ENCODE results near the gene VAV1.
"Not testable (repeated sequence)": the region's sequence is repeated elsewhere in the genome, so short reads cannot be mapped to it uniquely, and the experiment has no call there.

VAV1 gene

DNA sequence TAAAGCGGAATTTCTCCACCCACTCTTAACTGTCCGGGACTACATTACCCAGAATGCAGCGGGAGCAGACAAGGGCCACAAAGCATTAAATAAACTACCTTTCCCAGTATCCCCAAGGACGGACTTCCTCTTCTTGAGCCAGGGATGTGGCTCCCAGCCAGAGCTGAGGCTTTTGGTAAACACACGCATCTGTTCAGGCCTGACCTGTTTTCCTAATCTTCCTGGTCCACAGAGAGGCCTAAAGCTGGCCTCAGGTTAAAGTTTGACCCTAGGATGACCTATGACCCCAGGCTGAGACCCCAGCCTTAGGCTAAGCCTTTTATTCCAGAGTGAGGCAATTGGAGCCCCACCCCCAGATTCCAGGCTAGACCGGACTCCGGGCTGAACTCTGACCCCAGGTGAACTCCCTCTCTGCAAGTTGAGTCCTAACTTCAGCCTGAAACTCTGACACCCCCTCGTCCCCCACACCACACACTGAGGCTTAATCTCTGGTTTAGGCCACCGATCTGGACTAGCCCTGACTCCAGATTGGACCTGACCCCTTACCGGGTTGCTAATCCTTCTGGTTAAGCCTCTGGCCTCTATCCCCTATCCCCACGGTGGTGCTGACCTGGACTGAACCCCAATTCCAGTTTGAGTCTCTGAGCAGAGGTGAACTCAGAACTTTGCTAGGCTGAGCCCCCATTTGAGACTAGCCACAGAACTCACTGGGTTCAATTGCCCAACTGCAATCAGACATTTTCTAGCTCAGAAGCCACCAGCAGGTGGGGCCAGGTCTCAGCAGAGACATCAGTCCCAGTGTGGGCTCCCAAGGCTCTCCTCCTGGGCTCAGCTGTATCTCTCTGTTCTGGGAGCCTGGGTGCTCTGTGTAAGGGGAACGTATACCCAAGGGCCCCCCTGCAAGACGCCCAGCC is 34.4 kb upstream of the VAV1 start:
- peak; percentile 81 for DNase-seq (ENCODE audit: low spot score)

DNA sequence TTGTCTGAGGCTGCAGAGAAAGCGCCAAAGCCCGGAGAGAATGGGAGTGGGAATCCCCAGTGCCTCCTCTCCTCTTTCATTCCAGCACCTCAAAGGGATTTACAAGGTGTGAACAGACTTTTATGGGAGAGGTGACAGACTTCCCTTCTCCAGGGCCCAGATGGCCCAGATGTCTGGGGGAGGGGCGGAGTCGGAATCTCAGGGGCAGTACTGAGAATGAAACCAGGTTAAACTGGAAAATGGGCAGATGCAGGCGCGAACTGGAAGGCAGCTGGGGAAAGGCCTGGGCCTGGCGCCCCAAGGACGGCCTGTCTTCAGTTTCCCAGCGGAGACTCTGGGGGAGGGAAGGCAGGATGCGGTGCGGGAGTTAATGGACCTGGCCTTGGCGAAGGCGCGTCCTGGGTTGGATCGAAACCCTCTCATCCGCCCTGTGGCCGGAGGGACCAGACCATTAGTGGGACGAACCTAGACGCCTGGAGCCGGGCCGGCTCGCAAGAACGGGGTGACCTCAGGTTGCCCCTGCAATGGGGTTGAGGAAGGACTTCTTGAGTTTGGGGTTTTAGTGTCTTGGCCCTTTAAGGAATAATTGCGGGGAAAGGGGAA is 33.6 kb upstream of the VAV1 start:
- DNase-seq (ENCODE audit: low spot score) = peak; percentile 18

DNA sequence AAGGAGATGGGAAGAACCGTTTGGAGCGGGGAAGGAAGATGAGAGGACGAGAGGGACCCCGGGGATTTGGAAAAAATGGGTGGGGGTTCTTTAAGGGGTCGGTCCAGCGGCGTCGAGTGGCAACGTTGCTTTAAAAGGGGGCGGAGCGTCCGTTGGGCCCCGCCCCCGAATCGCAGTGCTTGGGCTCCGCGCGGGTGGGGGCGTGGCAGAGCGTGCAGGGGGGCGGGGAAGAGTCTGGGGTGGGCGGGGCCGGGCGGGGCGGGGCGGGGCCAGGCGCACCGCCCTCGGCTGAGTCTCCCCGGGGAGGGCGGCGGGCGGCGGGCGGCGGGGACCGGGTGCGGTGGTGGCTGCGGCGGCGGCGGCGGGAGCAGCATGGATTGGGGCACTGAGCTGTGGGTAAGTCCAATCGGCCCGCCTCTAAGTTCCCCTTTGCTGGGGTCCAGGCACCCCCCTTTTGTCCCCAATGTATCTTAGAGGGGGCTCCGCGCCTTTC is 33.1 kb upstream of the VAV1 start, which contains the start of gene TRIP10:
Gene TRIP10, plus strand, starts transcription at position 291 of the 493 bp plus-strand sequence. Its CDS starts 82 bp downstream, at position 373.
- DNase-seq (ENCODE audit: low spot score) = peak; percentile 82

DNA sequence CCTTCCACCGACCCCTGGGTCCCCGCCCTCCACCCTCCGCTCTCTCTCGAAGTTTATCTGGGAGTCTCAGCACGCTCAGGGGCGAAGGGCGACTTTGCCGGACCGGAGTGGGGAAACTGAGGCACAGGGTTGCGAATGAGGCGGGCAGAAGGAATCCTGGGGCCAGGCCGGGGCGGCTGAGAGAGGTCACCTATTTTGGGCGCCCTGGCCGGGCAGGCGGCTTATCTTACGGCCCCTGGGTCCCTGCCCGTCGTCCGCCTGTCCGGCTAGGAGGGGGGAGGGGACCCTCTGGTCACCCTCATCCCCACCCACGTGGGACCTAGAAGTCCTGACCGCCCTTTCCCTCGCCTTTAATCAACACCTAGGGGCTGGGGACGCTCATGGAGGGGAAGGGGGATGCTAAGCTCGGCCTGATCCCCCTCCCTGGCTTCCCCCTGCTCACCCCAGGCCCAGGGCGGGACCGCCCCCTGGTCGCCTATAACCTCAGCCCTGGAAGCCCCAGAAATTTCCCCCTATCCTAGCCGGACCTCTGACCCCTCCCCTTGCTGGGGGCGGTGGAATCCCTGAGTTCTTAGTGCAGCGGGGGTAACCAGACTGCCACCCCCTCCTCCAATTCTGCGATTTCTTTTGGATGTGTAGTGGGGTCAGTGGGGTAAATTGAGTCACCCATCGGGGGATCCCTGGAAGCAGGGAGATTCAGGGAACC is 32.5 kb upstream of the VAV1 start:
- no peak for DNase-seq (ENCODE audit: low spot score)

DNA sequence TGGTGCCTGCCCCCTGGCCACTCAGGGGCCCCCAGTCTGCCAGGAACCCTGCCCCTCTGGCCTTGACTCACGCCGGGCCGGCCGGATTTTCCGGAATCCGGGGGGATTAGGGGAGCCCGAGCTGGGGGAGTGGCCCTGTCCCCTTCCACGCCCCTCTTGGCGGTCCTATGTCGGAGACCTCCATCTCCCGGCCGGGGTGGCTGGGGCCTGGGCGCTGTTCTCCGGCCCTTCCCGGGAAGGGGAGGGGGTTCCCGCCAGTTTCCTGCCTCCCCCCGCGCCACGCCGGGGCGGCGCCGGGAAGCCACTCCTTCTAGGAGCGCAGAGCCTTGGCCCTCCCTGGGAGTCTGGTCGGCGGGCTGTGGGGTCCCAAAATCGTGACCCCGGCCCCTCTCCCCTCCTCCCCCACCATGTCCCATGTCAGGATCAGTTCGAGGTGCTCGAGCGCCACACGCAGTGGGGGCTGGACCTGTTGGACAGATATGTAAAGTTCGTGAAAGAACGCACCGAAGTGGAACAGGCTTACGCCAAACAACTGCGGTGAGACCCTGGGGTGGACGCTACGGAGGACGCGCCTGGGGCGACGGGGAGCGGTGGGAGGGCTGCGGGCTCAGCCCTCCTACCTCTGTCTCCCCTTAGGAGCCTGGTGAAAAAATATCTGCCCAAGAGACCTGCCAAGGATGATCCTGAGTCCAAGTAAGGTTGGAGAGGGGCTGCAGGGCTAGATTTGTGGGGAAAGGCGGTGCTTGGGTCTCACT is 31.7 kb upstream of the VAV1 start:
- DNase-seq (ENCODE audit: low spot score) = no peak

DNA sequence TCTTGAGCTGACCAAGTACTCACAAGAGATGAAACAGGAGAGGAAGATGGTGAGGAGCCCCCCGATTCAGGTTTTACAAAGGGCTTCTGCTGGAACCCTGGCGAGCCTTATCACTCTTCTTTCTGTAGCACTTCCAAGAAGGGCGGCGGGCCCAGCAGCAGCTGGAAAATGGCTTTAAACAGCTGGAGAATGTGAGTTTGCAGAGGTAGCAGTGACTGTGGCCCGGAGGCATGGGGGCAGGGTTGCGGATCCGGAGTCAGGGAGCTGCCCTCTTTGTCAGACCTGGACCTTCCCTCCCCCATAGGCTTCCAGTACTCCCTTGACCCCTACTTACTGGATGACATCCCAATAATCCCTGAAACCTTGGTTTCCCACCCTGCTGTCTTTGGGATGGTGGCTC is 29.4 kb upstream of the VAV1 start:
- no peak for DNase-seq (ENCODE audit: low spot score)

DNA sequence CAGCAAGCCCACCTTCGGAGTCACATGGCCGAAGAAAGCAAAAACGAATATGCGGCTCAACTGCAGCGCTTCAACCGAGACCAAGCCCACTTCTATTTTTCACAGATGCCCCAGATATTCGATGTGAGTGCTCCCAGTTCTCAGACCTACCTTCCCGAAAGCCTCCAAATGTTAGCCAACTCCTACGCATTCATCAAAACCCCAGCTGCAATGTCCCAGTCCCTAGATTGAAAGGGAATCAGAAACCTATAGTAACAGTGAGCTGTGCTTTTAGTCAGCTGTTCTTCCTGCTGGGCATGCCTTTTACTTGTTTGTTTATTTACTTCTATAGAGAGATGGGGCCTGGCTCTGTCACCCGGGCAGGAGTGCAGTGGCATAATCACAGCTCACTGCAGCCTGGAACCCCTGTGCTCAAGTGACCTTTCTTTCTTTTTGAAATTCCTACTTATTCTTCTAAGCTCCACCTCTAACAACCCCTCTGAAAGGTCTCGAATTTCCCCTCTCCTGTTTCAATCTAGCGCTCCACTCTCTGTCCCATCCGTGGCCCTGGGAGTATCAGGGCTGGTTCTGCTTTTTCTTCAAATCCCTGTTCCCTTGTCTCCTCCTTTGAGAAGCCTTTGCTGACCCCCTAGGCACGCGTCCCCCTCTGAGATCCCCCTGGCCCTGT is 28.7 kb upstream of the VAV1 start:
- no peak for DNase-seq (ENCODE audit: low spot score)

DNA sequence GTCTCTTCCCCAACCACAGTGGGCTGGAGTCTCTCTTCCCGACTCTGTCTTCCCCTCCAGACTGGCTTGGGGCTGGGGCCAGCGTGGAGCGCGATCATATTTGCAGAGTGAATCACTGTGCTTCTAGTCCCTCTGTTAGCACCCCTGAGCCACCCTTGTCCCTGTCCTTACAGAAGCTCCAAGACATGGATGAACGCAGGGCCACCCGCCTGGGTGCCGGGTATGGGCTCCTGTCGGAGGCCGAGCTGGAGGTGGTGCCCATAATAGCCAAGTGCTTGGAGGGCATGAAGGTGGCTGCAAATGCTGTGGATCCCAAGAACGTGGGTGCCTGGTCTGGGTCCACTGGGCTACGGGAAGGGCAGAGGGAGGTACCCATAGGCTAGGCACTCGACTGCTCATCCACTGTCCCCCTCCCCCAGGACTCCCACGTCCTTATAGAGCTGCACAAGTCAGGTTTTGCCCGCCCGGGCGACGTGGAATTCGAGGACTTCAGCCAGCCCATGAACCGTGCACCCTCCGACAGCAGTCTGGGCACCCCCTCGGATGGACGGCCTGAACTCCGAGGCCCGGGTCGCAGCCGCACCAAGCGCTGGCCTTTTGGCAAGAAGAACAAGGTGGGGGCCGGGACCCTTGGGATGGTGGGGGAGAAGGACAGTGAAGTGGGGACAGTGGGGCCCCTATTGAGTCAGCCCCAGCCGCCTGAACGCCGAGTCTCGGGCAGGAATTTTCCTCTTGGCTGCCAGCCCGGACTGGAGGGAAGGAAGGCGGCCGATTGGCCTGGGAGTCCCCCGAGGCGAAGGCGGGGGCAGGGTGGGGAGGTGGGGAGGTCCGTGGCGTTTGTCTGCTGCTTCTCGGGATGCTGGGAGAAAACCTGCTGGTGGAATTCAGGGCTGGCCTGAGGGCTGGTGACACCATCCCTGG is 27.9 kb upstream of the VAV1 start:
- DNase-seq (ENCODE audit: low spot score) = no peak

DNA sequence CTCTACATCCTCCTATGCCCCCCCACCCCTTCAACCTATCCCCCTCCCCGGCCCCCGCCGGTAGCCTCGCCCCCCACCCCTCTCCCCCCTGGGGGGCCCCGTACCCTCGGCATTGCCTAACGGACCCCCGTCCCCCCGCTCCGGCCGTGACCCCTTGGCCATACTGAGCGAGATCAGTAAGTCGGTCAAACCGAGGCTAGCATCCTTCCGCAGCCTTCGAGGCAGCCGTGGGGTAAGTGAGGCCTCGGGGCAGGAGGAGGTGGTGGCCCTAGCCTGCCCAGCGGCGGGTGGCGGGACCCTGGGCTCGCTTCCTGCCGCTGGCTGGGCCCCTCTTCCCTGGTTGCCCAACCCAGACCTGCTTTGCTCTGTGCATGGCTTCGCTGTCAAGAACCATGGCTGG is 26.5 kb upstream of the VAV1 start:
- no peak for DNase-seq (ENCODE audit: low spot score)

DNA sequence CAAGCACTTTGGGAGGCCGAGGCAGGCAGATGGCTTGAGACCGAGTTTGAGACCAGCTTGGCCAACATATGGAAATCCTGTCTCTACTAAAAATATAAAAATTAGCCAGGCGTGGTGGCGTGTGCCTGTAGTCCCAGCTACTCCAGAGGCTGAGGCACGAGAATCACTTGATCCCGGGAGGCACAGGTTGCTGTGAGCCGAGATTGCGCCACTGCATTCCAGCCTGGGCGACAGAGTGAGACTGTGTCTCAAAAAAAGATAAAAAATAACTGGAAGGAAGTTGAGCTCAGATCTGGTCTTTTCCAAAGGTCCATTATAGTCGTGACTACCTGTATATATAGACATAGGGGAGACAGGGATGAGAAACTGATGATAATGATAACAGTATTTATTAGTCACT is 24.0 kb upstream of the VAV1 start:
- DNase-seq (ENCODE audit: low spot score) = not testable (repeated sequence)

DNA sequence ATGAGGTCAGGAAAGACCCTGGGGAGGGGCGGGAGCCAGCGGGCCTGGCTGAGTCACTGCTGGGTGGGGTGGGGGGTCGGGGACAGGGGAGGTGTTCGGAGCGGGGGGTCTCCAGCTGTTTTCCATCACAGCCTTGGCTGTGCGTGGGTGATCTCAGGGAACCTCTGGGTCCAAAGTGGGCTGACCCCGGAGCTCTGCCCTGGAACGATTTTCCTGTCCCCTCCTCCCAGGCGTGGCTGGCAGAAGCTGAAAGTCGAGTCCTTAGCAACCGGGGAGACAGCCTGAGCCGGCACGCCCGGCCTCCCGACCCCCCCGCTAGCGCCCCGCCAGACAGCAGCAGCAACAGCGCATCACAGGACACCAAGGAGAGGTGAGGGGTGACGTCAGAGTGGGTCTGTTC is 22.4 kb upstream of the VAV1 start:
- no peak for DNase-seq (ENCODE audit: low spot score)

DNA sequence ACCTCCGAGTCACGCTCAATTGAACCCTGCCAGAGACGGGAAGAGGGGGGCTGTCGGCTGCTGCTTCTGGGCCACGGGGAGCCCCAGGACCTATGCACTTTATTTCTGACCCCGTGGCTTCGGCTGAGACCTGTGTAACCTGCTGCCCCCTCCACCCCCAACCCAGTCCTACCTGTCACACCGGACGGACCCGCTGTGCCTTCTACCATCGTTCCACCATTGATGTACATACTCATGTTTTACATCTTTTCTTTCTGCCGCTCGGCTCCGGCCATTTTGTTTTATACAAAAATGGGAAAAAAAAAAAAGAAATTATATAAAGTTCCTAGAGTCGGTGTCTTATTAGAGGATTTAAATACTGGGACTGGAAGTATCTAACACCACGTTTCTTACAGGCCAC is 21.3 kb upstream of the VAV1 start:
- no peak for DNase-seq (ENCODE audit: low spot score)

DNA sequence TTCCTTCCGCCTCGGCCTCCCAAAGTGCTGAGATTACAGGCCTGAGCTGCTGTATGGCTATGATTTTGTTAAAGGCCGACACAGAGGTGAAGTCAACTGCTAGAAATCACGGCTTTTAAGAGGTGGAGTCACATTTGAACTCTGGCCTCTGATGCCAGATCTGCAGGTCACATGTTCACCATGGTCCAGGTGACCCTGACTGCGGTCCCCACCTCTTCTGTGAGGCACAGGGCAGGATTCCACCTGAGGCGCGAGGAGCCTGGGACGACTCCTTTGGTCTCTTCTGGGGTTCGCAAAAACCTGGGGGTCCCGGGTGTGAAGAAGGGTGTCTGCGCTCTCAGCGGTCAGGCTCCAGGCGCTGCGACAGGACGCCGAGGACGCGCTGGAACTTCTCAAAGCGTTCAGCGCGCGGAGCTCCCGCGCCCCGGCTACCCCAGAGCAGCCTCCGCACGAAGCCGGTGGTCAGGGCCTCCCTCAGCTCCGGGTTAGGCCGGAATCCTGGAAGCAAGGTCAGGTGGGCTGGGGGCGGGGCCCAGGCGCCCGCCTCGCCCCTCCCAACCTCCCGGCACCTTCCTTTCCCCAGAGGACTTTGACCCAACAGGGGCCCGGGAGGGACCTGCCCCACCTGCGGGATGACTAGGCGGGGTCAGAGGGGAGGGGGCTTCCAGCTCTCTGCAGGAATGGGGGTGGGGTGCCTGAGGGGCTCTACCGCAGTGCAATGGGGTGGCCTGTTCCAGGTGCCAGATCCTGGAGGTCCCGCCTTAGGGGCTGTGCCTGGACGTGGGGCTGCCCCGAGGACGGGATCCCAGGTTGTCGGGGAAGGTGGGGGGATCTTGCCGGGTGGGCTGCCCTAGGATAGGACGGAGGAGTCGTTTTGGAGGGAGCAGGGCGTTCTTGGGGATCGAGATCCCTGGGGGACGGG is 20.0 kb upstream of the VAV1 start:
- DNase-seq (ENCODE audit: low spot score) = no peak

DNA sequence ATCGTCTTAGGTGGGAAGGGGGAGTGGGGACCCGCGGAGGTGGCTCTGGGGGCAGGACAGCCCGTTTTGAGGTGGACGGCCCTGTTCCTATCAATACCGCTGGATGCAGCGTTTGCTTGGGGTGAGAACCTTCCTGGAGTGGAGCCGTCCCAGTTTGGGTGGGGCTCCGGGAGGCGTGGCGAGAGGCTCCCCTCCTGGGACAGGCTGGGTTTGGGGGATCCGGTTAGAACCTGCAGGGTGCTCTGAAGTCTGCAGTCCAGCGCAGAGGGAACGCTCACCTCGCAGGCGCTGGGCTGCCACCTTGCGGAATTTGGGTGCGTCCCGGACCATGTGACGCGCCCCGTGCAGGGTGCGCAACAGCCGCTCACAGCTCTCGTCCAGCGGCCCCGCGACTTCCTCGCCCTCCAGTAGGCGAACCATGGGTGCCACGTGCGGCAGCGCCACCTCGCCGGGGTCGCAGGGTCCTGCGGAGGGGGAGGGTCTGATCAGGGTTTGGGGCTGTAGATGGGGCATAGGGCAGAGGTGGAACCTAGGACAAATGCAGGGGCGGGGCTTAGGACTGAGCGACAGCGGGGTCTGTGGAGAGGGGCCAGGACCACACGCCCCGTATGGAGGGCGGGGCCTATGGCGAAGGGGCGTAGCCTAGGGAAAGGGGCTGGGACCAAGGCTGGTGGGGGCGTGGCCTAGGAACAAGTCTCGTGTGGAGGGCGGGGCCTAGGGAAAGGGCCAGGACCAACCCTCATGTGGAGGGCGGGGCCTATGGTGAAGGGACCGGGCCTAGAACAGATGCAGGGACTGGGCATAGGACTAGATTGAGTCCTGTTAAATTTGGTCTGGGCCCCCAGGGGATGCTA is 19.1 kb upstream of the VAV1 start:
- DNase-seq (ENCODE audit: low spot score) = peak; percentile 72

DNA sequence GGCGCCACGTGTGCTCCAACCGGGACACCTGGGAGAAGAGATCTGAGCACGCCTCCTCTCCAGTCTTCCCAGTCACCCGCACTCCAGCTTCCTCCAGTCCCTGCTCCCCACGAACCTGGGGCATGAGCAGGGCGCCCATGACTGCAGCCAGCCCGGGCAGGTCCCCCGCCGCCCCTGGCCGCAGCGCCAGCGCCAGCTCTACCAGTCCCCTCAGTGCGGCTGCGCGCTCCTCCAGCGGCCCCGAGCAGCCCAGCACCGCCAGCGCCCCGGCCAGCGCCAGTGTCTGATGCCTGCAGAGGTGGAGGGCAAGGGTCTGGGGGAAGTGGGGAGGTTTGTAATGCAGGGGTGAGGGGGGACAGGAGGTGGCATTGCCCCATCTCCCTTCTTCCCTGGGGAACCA is 18.4 kb upstream of the VAV1 start:
- DNase-seq (ENCODE audit: low spot score) = no peak

DNA sequence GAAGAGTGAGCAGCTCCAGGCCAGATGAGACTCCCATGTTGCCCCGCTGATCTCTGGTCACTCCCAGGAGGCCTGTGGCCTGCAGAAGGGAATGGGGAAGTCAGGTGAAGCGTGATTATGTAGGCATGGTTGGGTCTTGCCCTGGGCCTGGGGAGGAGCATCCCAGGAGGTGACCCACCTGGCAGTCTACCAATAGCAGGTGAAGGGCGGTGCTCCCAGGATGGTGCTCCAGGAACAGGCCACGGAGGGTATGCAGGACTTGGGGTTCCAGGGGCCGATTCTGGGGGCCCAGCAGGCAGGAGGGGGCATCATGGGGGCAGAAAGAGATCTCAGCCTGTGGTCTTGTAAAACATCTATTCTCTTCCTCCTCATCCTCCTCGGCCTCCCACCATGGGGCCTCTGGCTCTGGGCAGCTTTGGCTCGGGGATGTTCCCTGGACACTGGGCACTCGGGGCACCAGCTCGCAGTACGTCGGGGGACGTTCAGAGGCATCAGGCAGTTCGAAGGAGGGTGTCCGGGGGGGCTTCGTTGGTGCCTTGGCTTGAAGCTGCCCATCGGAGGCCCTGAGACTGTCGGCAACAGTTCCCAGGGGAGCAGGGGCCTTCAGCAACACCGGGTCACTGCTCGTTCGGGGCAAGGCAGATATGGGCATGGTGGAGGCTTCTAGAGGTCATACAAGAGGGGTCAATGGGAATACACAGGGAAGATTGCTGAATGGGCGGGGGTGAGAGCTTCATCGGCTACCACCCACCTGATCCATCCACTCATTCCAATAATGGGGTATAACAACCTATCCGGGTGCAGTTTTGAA is 17.6 kb upstream of the VAV1 start:
- DNase-seq (ENCODE audit: low spot score) = no peak

DNA sequence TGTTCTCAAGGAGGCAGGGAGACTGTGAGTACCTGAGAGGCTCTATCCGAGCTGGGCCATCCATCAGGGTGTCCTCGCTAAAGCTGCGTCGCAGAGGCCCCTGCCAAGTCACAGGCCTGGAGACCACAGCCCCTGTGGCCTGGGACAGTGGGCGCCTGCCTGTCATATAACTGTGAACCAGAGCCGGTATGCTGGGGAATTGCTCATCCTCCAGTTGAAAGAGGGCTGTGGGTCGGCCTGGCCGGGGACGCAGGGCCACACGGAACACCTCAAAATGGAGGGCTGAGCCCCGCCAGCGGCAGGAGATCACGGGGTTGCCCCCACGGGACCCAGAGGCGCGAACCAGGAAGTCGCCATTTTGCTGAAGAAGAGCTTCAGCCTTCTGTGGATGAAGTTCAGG is 11.9 kb upstream of the VAV1 start:
- DNase-seq (ENCODE audit: low spot score) = no peak
